GM20000 (cell line): ENCODE results near the gene APBA1.

ENCODE experiments used
- DNase-seq: peaks from one replicate; pipeline ENCODE4 v3.0.0; 2012; ENCODE audit warnings: low spot score
- TF ChIP-seq, protein P1 (sequence below): IDR thresholded peaks from 2 replicates; pipeline ENCODE4 v1.5.1; 2012; ENCODE audit warnings: mild to moderate bottlenecking, control low read depth; ENCODE audit errors: extremely low read depth, missing control alignments

APBA1 gene

DNA sequence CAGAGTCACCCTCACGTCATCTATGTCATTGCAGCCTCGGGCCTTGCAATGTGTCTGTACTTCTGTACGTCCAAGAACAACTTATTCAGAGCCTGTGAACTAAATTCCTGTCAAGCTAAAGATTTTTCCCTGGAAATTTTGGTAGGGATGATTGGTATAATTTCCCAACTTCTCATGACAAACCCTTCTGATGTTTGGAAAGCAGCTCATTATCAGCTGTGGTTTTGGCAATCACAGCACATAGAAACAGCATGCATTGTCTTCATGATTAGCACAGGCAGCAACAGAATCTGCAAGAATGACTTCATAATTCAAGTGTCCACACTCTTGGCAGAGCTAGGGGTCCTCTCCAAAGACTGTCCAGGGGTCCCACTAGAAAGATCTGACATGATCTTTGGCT is 49.5 kb downstream of the APBA1 start:
- TF ChIP-seq, protein P1, sequence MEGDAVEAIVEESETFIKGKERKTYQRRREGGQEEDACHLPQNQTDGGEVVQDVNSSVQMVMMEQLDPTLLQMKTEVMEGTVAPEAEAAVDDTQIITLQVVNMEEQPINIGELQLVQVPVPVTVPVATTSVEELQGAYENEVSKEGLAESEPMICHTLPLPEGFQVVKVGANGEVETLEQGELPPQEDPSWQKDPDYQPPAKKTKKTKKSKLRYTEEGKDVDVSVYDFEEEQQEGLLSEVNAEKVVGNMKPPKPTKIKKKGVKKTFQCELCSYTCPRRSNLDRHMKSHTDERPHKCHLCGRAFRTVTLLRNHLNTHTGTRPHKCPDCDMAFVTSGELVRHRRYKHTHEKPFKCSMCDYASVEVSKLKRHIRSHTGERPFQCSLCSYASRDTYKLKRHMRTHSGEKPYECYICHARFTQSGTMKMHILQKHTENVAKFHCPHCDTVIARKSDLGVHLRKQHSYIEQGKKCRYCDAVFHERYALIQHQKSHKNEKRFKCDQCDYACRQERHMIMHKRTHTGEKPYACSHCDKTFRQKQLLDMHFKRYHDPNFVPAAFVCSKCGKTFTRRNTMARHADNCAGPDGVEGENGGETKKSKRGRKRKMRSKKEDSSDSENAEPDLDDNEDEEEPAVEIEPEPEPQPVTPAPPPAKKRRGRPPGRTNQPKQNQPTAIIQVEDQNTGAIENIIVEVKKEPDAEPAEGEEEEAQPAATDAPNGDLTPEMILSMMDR: no peak
- no peak for DNase-seq

DNA sequence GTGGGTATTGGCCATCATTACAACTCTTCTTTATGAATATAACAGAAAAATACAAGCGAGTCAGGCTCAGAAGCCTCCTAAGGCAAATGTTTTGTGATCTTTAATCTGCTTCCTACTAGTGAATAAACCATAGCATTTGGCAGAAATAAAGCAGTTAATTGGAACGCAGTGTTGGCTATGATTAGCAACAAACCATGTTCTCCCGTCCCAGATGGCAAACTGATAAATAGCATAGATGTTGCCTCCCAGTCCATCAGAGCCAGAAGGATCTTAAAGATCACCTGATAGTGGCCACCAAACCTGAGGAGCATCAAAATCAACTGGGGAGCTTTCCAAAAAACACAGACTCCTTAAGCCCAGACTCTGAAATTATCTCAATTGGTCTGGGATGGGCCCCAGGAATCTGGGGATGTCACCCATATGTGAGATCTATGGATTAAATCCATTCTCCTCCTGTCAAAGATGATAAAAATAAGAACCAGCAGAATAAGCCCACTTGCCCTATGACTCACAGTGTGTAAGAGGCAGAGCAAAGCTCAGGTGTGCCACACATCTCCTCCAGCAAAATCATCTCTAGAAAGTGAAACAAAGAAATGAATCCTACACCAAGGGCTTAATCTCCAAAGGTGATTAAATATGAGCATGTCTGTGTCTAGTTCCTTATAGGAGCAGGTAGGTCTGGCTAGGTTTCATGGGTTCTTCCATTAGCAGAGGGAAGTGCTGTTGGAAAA is 50.3 kb downstream of the APBA1 start:
- no peak for DNase-seq
- TF ChIP-seq, protein P1: no peak

DNA sequence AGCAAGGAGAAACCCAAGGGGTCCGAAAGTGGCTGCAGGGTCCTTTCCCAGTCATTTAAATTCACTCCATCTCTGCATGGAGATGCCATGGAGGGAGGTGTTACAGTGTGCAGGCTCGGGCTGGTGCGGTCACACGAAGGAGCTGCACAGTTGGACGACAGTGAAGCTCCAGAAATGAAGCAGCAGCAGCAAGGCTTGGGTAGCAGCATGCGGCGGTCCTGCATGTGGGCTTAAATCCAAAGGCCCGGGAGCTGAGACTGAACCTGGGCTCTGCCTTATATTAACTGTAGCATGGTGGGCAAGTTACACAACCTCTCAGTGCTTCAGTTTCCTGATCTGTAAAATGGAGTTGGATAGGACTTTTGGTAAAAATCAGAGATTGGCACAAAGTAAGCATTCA is 51.4 kb downstream of the APBA1 start:
- DNase-seq: no peak
- TF ChIP-seq, protein P1: no peak

DNA sequence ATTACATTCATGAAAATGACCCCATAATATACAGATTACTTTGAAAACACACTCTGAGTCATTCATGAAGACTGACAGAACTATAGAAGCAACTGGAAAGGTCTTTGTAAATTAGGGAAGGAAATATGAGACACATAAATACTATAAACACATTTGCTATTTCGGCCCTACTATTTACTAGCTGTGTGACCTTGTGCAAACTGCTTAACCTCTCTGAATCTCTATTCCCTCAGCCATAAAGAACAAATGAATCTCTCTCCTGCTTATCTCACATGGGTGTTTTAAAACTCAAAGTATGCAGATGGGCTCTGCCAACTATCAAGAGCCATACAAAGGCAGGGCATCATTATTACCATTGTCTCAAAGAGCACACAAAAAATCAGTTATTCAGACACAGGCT is 52.9 kb downstream of the APBA1 start:
- DNase-seq: no peak
- TF ChIP-seq, protein P1: no peak

DNA sequence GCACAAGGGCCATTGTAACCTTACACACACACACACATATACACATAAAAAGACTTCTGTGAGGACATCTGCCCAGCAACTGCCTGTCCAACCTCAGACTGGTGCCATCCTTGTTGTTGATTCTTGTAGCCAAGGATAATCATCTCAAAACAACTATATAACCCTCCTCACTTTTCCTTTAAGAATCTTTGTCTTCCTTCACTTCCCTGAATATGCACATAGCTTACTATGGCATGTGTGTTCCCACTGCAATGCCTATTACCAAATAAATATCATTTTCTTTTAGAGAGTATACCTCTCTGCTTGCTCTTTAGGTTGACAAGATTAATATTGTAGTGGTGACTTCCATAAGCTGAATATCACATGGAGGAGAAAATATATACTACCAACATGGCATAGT is 55.2 kb downstream of the APBA1 start:
- TF ChIP-seq, protein P1: no peak
- DNase-seq: no peak

DNA sequence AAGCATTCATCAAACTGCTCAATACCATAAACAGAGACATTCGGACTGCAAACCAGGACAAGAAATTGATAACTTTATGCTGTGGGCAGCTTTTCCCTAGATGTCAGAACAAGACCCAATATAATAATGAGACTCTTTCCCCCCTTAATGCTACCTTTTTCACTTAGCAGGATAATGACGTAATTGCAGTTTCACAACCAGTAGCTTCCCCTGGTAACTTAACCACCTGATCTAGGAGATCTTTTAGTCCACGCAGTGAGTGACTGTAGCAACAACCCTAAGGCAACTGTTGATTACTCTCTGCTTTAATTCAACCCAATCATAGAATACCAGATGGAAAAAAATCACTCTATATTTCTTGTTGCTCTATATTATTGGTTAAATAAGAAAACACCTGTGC is 56.3 kb downstream of the APBA1 start:
- TF ChIP-seq, protein P1: no peak
- no peak for DNase-seq

DNA sequence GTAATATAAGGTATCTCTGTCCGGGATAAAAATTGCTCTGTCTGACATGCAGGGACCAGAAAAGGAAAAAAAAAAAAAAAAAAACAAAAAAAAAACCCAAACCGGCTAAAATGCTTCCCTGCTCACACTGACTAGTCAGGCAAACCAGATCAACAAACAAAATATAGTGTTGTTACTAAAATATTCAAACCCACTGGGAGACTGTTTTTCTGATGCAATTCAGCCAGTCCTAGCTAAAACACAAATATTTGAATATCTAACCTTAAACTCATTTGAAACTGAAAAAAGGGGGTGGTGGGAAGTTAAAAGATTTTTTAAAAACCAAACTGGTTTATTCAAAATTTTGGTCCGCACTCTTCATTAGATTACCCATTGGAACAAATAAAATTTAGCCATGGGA is 61.0 kb downstream of the APBA1 start:
- TF ChIP-seq, protein P1: no peak
- DNase-seq: no peak
